Neuronal stem cell (in vitro differentiated cells): ENCODE data around the gene EPB41L4B.

ENCODE experiments used
- DNase-seq: peaks from one replicate; pipeline ENCODE4 v3.0.0-alpha.2; 2013; ENCODE audit warnings: low spot score
- H2AFZ ChIP-seq: one replicate; pipeline ENCODE4 v1.6.1; 2013; ENCODE audit warnings: mild to moderate bottlenecking, low read length, inconsistent platforms
- H2AK5ac ChIP-seq: 2 replicates; pipeline ENCODE4 v1.6.1; 2013; ENCODE audit warnings: low read depth, mild to moderate bottlenecking, inconsistent platforms, low read length, moderate library complexity, mixed read lengths
- H2BK120ac ChIP-seq: 2 replicates; pipeline ENCODE4 v1.6.1; 2013; ENCODE audit warnings: low read depth, mild to moderate bottlenecking, inconsistent platforms, low read length, moderate library complexity, mixed read lengths
- H2BK12ac ChIP-seq: one replicate; pipeline ENCODE4 v1.6.1; 2013; ENCODE audit warnings: low read length, inconsistent platforms
- H2BK15ac ChIP-seq: 2 replicates; pipeline ENCODE4 v1.6.1; 2013; ENCODE audit warnings: mild to moderate bottlenecking, low read length, inconsistent platforms, mixed read lengths
- H2BK5ac ChIP-seq: one replicate; pipeline ENCODE4 v1.6.1; 2013; ENCODE audit warnings: inconsistent platforms, mild to moderate bottlenecking, low read length, moderate library complexity
- H3K14ac ChIP-seq: one replicate; pipeline ENCODE4 v1.6.1; 2013; ENCODE audit warnings: low read length, inconsistent platforms
- H3K18ac ChIP-seq: 2 replicates; pipeline ENCODE4 v1.6.1; 2013; ENCODE audit warnings: low read length, inconsistent platforms
- H3K23ac ChIP-seq: 2 replicates; pipeline ENCODE4 v1.6.1; 2013; ENCODE audit warnings: low read depth, mild to moderate bottlenecking, mixed read lengths, low read length, inconsistent platforms; ENCODE audit not compliant: poor library complexity
- H3K27ac ChIP-seq: replicated peaks from 3 replicates; pipeline ENCODE4 v1.5.1; 2013; ENCODE audit warnings: low read length, inconsistent platforms
- H3K27me3 ChIP-seq, 3 experiments: 2 replicates each; pipeline ENCODE4 v1.6.1; 2013; ENCODE audit warnings: low read length in 3 of 3, mild to moderate bottlenecking in 2 of 3, inconsistent platforms in 1 of 3, low read depth in 1 of 3, mixed read lengths in 1 of 3, moderate library complexity in 1 of 3; ENCODE audit not compliant: control insufficient read depth in 3 of 3, insufficient read depth in 3 of 3
- H3K36me3 ChIP-seq, 2 donors: replicated peaks in 1 of 2; 2 replicates each; pipeline ENCODE4 v1.6.1; 2013; ENCODE audit warnings: low read length in 2 of 2; ENCODE audit not compliant: control insufficient read depth in 2 of 2, insufficient read depth in 2 of 2
- H3K4ac ChIP-seq: 2 replicates; pipeline ENCODE4 v1.6.1; 2013; ENCODE audit warnings: inconsistent platforms, mild to moderate bottlenecking, low read length, moderate library complexity
- H3K4me1 ChIP-seq, 2 donors: 1 replicate in 1 of 2; 2 replicates in 1 of 2; pipeline ENCODE4 v1.6.1; 2013; ENCODE audit warnings: low read length in 2 of 2, low read depth in 1 of 2; ENCODE audit not compliant: control insufficient read depth in 2 of 2, insufficient read depth in 1 of 2
- H3K4me2 ChIP-seq: one replicate; pipeline ENCODE4 v1.6.1; 2013; ENCODE audit warnings: mild to moderate bottlenecking, low read length, inconsistent platforms; ENCODE audit not compliant: insufficient read depth, poor library complexity, severe bottlenecking
- H3K4me3 ChIP-seq, 2 donors: 2 replicates each; pipeline ENCODE4 v1.5.1; 2013; ENCODE audit warnings: low read length in 2 of 2, mild to moderate bottlenecking in 2 of 2, inconsistent platforms in 1 of 2, moderate library complexity in 1 of 2
- H3K79me1 ChIP-seq: one replicate; pipeline ENCODE4 v1.6.1; 2013; ENCODE audit warnings: low read depth, mild to moderate bottlenecking, inconsistent platforms, low read length, moderate library complexity
- H3K9ac ChIP-seq: one replicate; pipeline ENCODE4 v1.6.1; 2013; ENCODE audit warnings: mild to moderate bottlenecking, low read depth, low read length, inconsistent platforms; ENCODE audit not compliant: poor library complexity
- H3K9me3 ChIP-seq, 2 donors: replicated peaks in 1 of 2; 2 replicates each; pipeline versions ENCODE3 to v1.6.1; 2013; ENCODE audit warnings: low read length in 2 of 2, mild to moderate bottlenecking in 2 of 2, inconsistent platforms in 1 of 2, low read depth in 1 of 2, mixed read lengths in 1 of 2, moderate library complexity in 1 of 2; ENCODE audit not compliant: control insufficient read depth in 2 of 2, insufficient read depth in 1 of 2
- H4K8ac ChIP-seq: one replicate; pipeline ENCODE4 v1.6.1; 2013; ENCODE audit warnings: low read depth, mild to moderate bottlenecking, inconsistent platforms, low read length, moderate library complexity
- H4K91ac ChIP-seq: one replicate; pipeline ENCODE4 v1.6.1; 2013; ENCODE audit warnings: low read length, low read depth, mild to moderate bottlenecking, inconsistent platforms; ENCODE audit not compliant: poor library complexity
- WGBS, 2 donors: extraction: QIAGEN DNeasy Blood & Tissue Kit; methylation state at CpG; one replicate each; pipeline ENCODE4 v1.1.7; 2013; ENCODE audit warnings: missing lambda C conversion rate in 2 of 2, mixed read lengths in 1 of 2; ENCODE audit not compliant: insufficient read length in 2 of 2, insufficient replicate concordance in 1 of 2; ENCODE audit errors: extremely low coverage in 2 of 2; 5-methylcytosine and 5-hydroxymethylcytosine counted together

EPB41L4B gene

GRCh38 chr9:109272745-109273144 is 48.1 kb downstream of the EPB41L4B start:
- H3K4me1 ChIP-seq: peaks cover 3 to 6% of the 10 kb centered on the region in 2 donors
- no peaks in the 10 kb centered on the region for H3K27me3 ChIP-seq
- peaks cover 0 to 8% of the 10 kb centered on the region in 2 donors for H3K9me3 ChIP-seq
- no peak overlapping the region for H2AK5ac ChIP-seq
- H2BK120ac ChIP-seq: no peak overlapping the region
- H4K91ac ChIP-seq: no peak overlapping the region
- H2BK12ac ChIP-seq: no peak overlapping the region
- no CpG with 5 or more reads among the region's 2 CpGs for WGBS, 2 donors
- H4K8ac ChIP-seq: no peak overlapping the region
- no peak overlapping the region for H3K4me3 ChIP-seq
- no peaks in the 10 kb centered on the region for H3K79me1 ChIP-seq
- H2BK15ac ChIP-seq: no peak overlapping the region
- H3K27ac ChIP-seq: no peak overlapping the region
- H3K23ac ChIP-seq: no peak overlapping the region
- H3K9ac ChIP-seq: no peak overlapping the region
- H3K14ac ChIP-seq: no peak overlapping the region
- H3K4me2 ChIP-seq: no peak overlapping the region
- H2BK5ac ChIP-seq: no peak overlapping the region
- no peak overlapping the region for H3K18ac ChIP-seq
- H3K4ac ChIP-seq: no peak overlapping the region
- DNase-seq: no peak
- no peak overlapping the region for H2AFZ ChIP-seq
- H3K36me3 ChIP-seq: no peaks in the 10 kb centered on the region

GRCh38 chr9:109272045-109272444 is 48.8 kb downstream of the EPB41L4B start:
- Histone ChIP-seq H3K23ac (no peak overlapping the region), H3K27me3 (no peaks in the 10 kb centered on the region), H2AFZ (no peak overlapping the region), H2AK5ac (no peak overlapping the region), H3K4ac (no peak overlapping the region), H3K18ac (no peak overlapping the region), H2BK5ac (no peak overlapping the region), H3K4me1 (peaks cover 3 to 6% of the 10 kb centered on the region in 2 donors), H3K27ac (no peak overlapping the region), H3K9ac (no peak overlapping the region), H2BK15ac (no peak overlapping the region), H3K4me2 (no peak overlapping the region), H3K14ac (no peak overlapping the region), H3K36me3 (no peaks in the 10 kb centered on the region), H2BK12ac (no peak overlapping the region), H4K8ac (no peak overlapping the region), H3K4me3 (no peak overlapping the region), H4K91ac (no peak overlapping the region), H3K9me3 (peaks cover 2 to 11% of the 10 kb centered on the region in 2 donors), H3K79me1 (no peaks in the 10 kb centered on the region), H2BK120ac (no peak overlapping the region)
- no CpG with 5 or more reads among the region's 4 CpGs for WGBS, 2 donors
- no peak for DNase-seq

- Histone ChIP-seq H3K4me2 (no peak overlapping the region), H2BK120ac (no peak overlapping the region), H3K4me3 (no peak overlapping the region), H3K79me1 (no peaks in the 10 kb centered on the region), H3K27me3 (no peaks in the 10 kb centered on the region), H3K23ac (no peak overlapping the region), H2AFZ (no peak overlapping the region), H4K91ac (no peak overlapping the region), H3K9me3 (peaks cover 2 to 11% of the 10 kb centered on the region in 2 donors), H3K4ac (no peak overlapping the region), H3K27ac (no peak overlapping the region), H3K14ac (no peak overlapping the region), H3K4me1 (peaks cover 3 to 6% of the 10 kb centered on the region in 2 donors), H2BK15ac (no peak overlapping the region), H2BK12ac (no peak overlapping the region), H3K18ac (no peak overlapping the region), H2AK5ac (no peak overlapping the region), H4K8ac (no peak overlapping the region), H3K36me3 (no peaks in the 10 kb centered on the region), H2BK5ac (no peak overlapping the region), H3K9ac (no peak overlapping the region)
- no peak for DNase-seq
- no CpG with 5 or more reads among the region's 15 CpGs for WGBS, 2 donors
Measured at GRCh38 chr9:109270971-109271925, 49.6 kb downstream of the EPB41L4B start.

GRCh38 chr9:109270441-109270840 is 50.4 kb downstream of the EPB41L4B start:
- Histone ChIP-seq H3K14ac (no peak overlapping the region), H3K9me3 (peaks cover 2 to 11% of the 10 kb centered on the region in 2 donors), H3K36me3 (no peaks in the 10 kb centered on the region), H3K9ac (no peak overlapping the region), H3K4me1 (peaks cover 3 to 6% of the 10 kb centered on the region in 2 donors), H2AFZ (no peak overlapping the region), H3K23ac (no peak overlapping the region), H3K27me3 (no peaks in the 10 kb centered on the region), H3K27ac (no peak overlapping the region), H4K8ac (no peak overlapping the region), H3K79me1 (no peaks in the 10 kb centered on the region), H3K4ac (no peak overlapping the region), H2AK5ac (no peak overlapping the region), H3K4me2 (no peak overlapping the region), H2BK120ac (no peak overlapping the region), H3K4me3 (no peak overlapping the region), H2BK12ac (no peak overlapping the region), H3K18ac (no peak overlapping the region), H2BK5ac (no peak overlapping the region), H4K91ac (no peak overlapping the region), H2BK15ac (no peak overlapping the region)
- DNase-seq: no peak
